ENCODE measurements around the gene GABPB1. TPM values are rescaled to one million over a fixed set of nuclear protein-coding genes. Genes with fewer than 3 reads are reported as not detected.

GABPB1 gene
- total RNA-seq, 1 donor from 2014 or later: 80.7 TPM

- DNase-seq (ENCODE audit: low spot score): no peak
- intact Hi-C loops (cut with micrococcal nuclease): no loop called here
- Mint-ChIP-seq H3K27me3 (ENCODE audit: insufficient read depth) (no peaks in the 10 kb centered on the region), H3K9me3 (no peaks in the 10 kb centered on the region), H3K4me3 (no peak overlapping the region), H3K36me3 (ENCODE audit: low read depth) (peaks cover 53% of the 10 kb centered on the region), H3K4me1 (ENCODE audit: low read depth) (no peaks in the 10 kb centered on the region), H3K27ac (no peak overlapping the region)
Observed at GRCh38 chr15:50227076-50227475, 127.9 kb downstream of the GABPB1 start.

- Mint-ChIP-seq H3K27ac (no peak overlapping the region), H3K36me3 (ENCODE audit: low read depth) (peaks cover 51% of the 10 kb centered on the region), H3K4me3 (no peak overlapping the region), H3K4me1 (ENCODE audit: low read depth) (no peaks in the 10 kb centered on the region), H3K9me3 (no peaks in the 10 kb centered on the region), H3K27me3 (ENCODE audit: insufficient read depth) (no peaks in the 10 kb centered on the region)
- DNase-seq (ENCODE audit: low spot score): no peak
- intact Hi-C loops (cut with micrococcal nuclease): no loop called here
Observed at GRCh38 chr15:50225938-50226337, 129.1 kb downstream of the GABPB1 start.

Other genes with a start within 250 kb of the GABPB1 start
- 49.7 and 52.9 TPM in 2 replicates for gene ATP8B4, start 236.0 kb downstream of the GABPB1 start, total RNA-seq
- 78.0 and 78.7 TPM in 2 replicates for gene SLC27A2, start 173.0 kb downstream of the GABPB1 start, total RNA-seq
- 2.1 and 2.4 TPM in 2 replicates for gene HDC, start 89.5 kb downstream of the GABPB1 start, total RNA-seq
- 66.2 and 66.3 TPM in 2 replicates for gene USP8, start 69.2 kb upstream of the GABPB1 start, total RNA-seq
- 0.37 TPM in 1 of 2 replicates, not detected in the other for gene USP50, start 191.5 kb upstream of the GABPB1 start, total RNA-seq

Measured in activated T-helper 1 cell treated with anti-CD3 and anti-CD28 coated beads, Interleukin-12 subunit alpha, Interleukin-12 subunit beta, Interleukin-2, Interleukin-4 antibody, amounts not matched to agents 30 ng/mL and 10 ng/mL and 1 ng/mL, durations not matched to agents 14 hours and 24 hours and 36 hours (primary cell).